Liver (tissue), 9 donors: ENCODE measurements around the gene ATCAY. TPM values are rescaled to one million over a fixed set of nuclear protein-coding genes. Genes with fewer than 3 reads are reported as not detected.

Source experiments
- DNase-seq: peaks from one replicate; pipeline ENCODE4 v3.0.0-alpha.2; 2017; ENCODE audit warnings: low spot score
- H3K27ac ChIP-seq, 2 donors: one replicate each; pipeline ENCODE4 v1.7.0; 2013; ENCODE audit warnings: inconsistent platforms in 2 of 2, low read length in 2 of 2, control low read depth in 1 of 2, low read depth in 1 of 2, mild to moderate bottlenecking in 1 of 2
- H3K27me3 ChIP-seq, 4 donors: one replicate each; pipeline versions ENCODE4 v1.6.1 to v1.7.0; 2013; ENCODE audit warnings: low read length in 3 of 4, inconsistent platforms in 1 of 4, mild to moderate bottlenecking in 1 of 4, moderate library complexity in 1 of 4; ENCODE audit not compliant: control insufficient read depth in 4 of 4, insufficient read depth in 4 of 4
- H3K36me3 ChIP-seq, 4 donors: one replicate each; pipeline versions ENCODE4 v1.6.1 to v1.7.0; 2013; ENCODE audit warnings: low read length in 3 of 4, mild to moderate bottlenecking in 3 of 4, low read depth in 1 of 4, moderate library complexity in 1 of 4; ENCODE audit not compliant: control insufficient read depth in 4 of 4, insufficient read depth in 3 of 4
- H3K4me1 ChIP-seq, 4 donors: one replicate each; pipeline versions ENCODE4 v1.6.1 to v1.7.0; 2013; ENCODE audit warnings: low read length in 3 of 4, mild to moderate bottlenecking in 3 of 4, moderate library complexity in 1 of 4; ENCODE audit not compliant: control insufficient read depth in 4 of 4, insufficient read depth in 4 of 4
- H3K4me3 ChIP-seq, 3 donors: one replicate each; pipeline versions ENCODE4 v1.6.1 to v1.7.0; 2013; ENCODE audit warnings: low read length in 3 of 3, control low read depth in 1 of 3, low read depth in 1 of 3, mild to moderate bottlenecking in 1 of 3
- H3K9ac ChIP-seq, 2 donors: one replicate each; pipeline ENCODE4 v1.7.0; 2013; ENCODE audit warnings: low read length in 2 of 2, mild to moderate bottlenecking in 2 of 2, moderate library complexity in 2 of 2, control low read depth in 1 of 2, low read depth in 1 of 2
- H3K9me3 ChIP-seq, 4 donors: one replicate each; pipeline versions ENCODE4 v1.6.1 to v1.7.0; 2013; ENCODE audit warnings: low read length in 3 of 4; ENCODE audit not compliant: control insufficient read depth in 4 of 4
- ATF3 ChIP-seq: IDR thresholded peaks from 2 replicates; pipeline ENCODE4 v1.6.1; 2016; ENCODE audit warnings: antibody characterized with exemption
- EGR1 ChIP-seq, 2 donors: IDR thresholded peaks; 2 replicates each; pipeline ENCODE4 v1.6.1; 2016 to 2018; ENCODE audit warnings: antibody characterized with exemption in 2 of 2, low read depth in 2 of 2
- FOXA1 ChIP-seq: IDR thresholded peaks from 2 replicates; pipeline ENCODE4 v1.6.1; 2016; ENCODE audit warnings: antibody characterized with exemption
- FOXA2 ChIP-seq: IDR thresholded peaks from 2 replicates; pipeline ENCODE4 v1.6.1; 2016; ENCODE audit warnings: antibody characterized with exemption
- GABPA ChIP-seq, 2 donors: IDR thresholded peaks in 1 of 2; conservative IDR thresholded peaks in 1 of 2; 2 replicates each; pipeline ENCODE4 v1.6.1; 2016; ENCODE audit warnings: antibody characterized with exemption in 2 of 2, mild to moderate bottlenecking in 1 of 2, moderate library complexity in 1 of 2
- HNF4A ChIP-seq, 2 donors: conservative IDR thresholded peaks; 2 replicates each; pipeline ENCODE4 v1.6.1; 2016; ENCODE audit warnings: antibody characterized with exemption in 2 of 2, mild to moderate bottlenecking in 2 of 2
- HNF4G ChIP-seq: IDR thresholded peaks from 2 replicates; pipeline ENCODE4 v1.6.1; 2016; ENCODE audit warnings: antibody characterized with exemption
- JUND ChIP-seq, 2 donors: IDR thresholded peaks; 2 replicates each; pipeline ENCODE4 v1.6.1; 2016; ENCODE audit warnings: antibody characterized with exemption in 2 of 2
- NR2F2 ChIP-seq: IDR thresholded peaks from 2 replicates; pipeline ENCODE4 v1.6.1; 2016; ENCODE audit warnings: antibody characterized with exemption
- RAD21 ChIP-seq, 2 donors: IDR thresholded peaks; 2 replicates each; pipeline ENCODE4 v1.6.1; 2016; ENCODE audit warnings: antibody characterized with exemption in 2 of 2, mild to moderate bottlenecking in 2 of 2
- RXRA ChIP-seq, 2 donors: IDR thresholded peaks; 2 replicates each; pipeline ENCODE4 v1.6.1; 2017 to 2018; ENCODE audit warnings: antibody characterized with exemption in 2 of 2, mild to moderate bottlenecking in 1 of 2
- TAF1 ChIP-seq: conservative IDR thresholded peaks from 2 replicates; pipeline ENCODE4 v1.6.1; 2016; ENCODE audit warnings: antibody characterized with exemption, mild to moderate bottlenecking
- YY1 ChIP-seq: IDR thresholded peaks from 2 replicates; pipeline ENCODE4 v1.6.1; 2016; ENCODE audit warnings: antibody characterized with exemption, mild to moderate bottlenecking
- ZBTB33 ChIP-seq: IDR thresholded peaks from 2 replicates; pipeline ENCODE4 v1.6.1; 2016; ENCODE audit warnings: antibody characterized with exemption
- WGBS: extraction: QIAGEN DNeasy Blood & Tissue Kit; methylation state at CpG from one replicate; pipeline ENCODE4 v1.1.7; 2013; 5-methylcytosine and 5-hydroxymethylcytosine counted together
- polyA plus RNA-seq, 2 donors: library from polyadenylated mRNA; stranded (reverse) in 1 of 2; unstranded in 1 of 2; fragments of 200-250 nt in 1 of 2; fragments of >200 nt in 1 of 2; fragmentation: Nextera tagmentation in 1 of 2; extraction: Ambion mirVana in 1 of 2; gene quantifications; one replicate each; pipeline versions ENCODE4 v1.2.1 to v1.2.3, GENCODE V29; 2013 to 2015
- total RNA-seq, 2 donors: library from RNA; depleted of rRNA; stranded (reverse); fragments of >200 nt; gene quantifications; one replicate each; pipeline ENCODE4 v1.2.3, GENCODE V29; 2014
- TF ChIP-seq, protein P1 (sequence below): fragments of 150-350 bp; IDR thresholded peaks from 2 replicates; pipeline ENCODE4 v1.5.1; 2017; ENCODE audit warnings: improper control_type of control experiment, low read depth, low read length; ENCODE audit not compliant: missing input control
- TF ChIP-seq, protein P2 (sequence below): IDR thresholded peaks from 2 replicates; pipeline ENCODE4 v1.6.1; 2016; ENCODE audit warnings: antibody characterized with exemption, mild to moderate bottlenecking
- TF ChIP-seq, protein P3 (sequence below): IDR thresholded peaks from 2 replicates; pipeline ENCODE4 v1.6.1; 2016; ENCODE audit warnings: antibody characterized with exemption
- donor health status: healthy.
- donor health status: healthy.
- donor health status: healthy.
- donor health status: healthy.
- donor health status: healthy.

The ATCAY gene
- total and polyA plus RNA-seq, 4 donors, result not detected

- Histone ChIP-seq H3K36me3 (no peaks in the 10 kb centered on the region), H3K9me3 (peaks cover 0 to 6% (median 0%) of the 10 kb centered on the region in 4 donors), H3K27me3 (no peaks in the 10 kb centered on the region), H3K4me1 (no peaks in the 10 kb centered on the region), H3K27ac (no peak overlapping the region), H3K4me3 (no peak overlapping the region), H3K9ac (no peak overlapping the region)
- WGBS, result 49% methylated on average over 5 of the region's 5 CpGs
- no peak for TF ChIP-seq HNF4G
- TF ChIP-seq ATF3, result no peak
- TF ChIP-seq FOXA1, result no peak
- TF ChIP-seq RAD21 (IDR thresholded peaks at IDR 0.05), result peak in 1 of 2 donors; percentile 45
- no peak for TF ChIP-seq FOXA2
- no peak for TF ChIP-seq TAF1
- TF ChIP-seq EGR1 (IDR thresholded peaks at IDR 0.05; ENCODE audit: low read depth in 2 of 2), result no peak
- TF ChIP-seq, protein P1, sequence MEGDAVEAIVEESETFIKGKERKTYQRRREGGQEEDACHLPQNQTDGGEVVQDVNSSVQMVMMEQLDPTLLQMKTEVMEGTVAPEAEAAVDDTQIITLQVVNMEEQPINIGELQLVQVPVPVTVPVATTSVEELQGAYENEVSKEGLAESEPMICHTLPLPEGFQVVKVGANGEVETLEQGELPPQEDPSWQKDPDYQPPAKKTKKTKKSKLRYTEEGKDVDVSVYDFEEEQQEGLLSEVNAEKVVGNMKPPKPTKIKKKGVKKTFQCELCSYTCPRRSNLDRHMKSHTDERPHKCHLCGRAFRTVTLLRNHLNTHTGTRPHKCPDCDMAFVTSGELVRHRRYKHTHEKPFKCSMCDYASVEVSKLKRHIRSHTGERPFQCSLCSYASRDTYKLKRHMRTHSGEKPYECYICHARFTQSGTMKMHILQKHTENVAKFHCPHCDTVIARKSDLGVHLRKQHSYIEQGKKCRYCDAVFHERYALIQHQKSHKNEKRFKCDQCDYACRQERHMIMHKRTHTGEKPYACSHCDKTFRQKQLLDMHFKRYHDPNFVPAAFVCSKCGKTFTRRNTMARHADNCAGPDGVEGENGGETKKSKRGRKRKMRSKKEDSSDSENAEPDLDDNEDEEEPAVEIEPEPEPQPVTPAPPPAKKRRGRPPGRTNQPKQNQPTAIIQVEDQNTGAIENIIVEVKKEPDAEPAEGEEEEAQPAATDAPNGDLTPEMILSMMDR, result peak; percentile 26
- DNase-seq, result no peak
These were observed 31.4 kb upstream of the ATCAY start for GRCh38 chr19:3849092-3849491.

GRCh38 chr19:3849787-3850186, 30.7 kb upstream of the ATCAY start:
- Histone ChIP-seq H3K9me3 (peaks cover 0 to 6% (median 0%) of the 10 kb centered on the region in 4 donors), H3K36me3 (no peaks in the 10 kb centered on the region), H3K4me1 (no peaks in the 10 kb centered on the region), H3K9ac (no peak overlapping the region), H3K27ac (no peak overlapping the region), H3K27me3 (no peaks in the 10 kb centered on the region), H3K4me3 (no peak overlapping the region)
- no peak for DNase-seq
- no peak for TF ChIP-seq RXRA (IDR thresholded peaks at IDR 0.05)
- TF ChIP-seq, protein P2, sequence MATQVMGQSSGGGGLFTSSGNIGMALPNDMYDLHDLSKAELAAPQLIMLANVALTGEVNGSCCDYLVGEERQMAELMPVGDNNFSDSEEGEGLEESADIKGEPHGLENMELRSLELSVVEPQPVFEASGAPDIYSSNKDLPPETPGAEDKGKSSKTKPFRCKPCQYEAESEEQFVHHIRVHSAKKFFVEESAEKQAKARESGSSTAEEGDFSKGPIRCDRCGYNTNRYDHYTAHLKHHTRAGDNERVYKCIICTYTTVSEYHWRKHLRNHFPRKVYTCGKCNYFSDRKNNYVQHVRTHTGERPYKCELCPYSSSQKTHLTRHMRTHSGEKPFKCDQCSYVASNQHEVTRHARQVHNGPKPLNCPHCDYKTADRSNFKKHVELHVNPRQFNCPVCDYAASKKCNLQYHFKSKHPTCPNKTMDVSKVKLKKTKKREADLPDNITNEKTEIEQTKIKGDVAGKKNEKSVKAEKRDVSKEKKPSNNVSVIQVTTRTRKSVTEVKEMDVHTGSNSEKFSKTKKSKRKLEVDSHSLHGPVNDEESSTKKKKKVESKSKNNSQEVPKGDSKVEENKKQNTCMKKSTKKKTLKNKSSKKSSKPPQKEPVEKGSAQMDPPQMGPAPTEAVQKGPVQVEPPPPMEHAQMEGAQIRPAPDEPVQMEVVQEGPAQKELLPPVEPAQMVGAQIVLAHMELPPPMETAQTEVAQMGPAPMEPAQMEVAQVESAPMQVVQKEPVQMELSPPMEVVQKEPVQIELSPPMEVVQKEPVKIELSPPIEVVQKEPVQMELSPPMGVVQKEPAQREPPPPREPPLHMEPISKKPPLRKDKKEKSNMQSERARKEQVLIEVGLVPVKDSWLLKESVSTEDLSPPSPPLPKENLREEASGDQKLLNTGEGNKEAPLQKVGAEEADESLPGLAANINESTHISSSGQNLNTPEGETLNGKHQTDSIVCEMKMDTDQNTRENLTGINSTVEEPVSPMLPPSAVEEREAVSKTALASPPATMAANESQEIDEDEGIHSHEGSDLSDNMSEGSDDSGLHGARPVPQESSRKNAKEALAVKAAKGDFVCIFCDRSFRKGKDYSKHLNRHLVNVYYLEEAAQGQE, result no peak
- no peak for TF ChIP-seq TAF1
- no peak for TF ChIP-seq NR2F2
- TF ChIP-seq YY1, result no peak
- TF ChIP-seq GABPA (IDR thresholded peaks at IDR 0.05 in 1 of 2, conservative IDR thresholded peaks at IDR 0.05 in 1 of 2), result no peak
- no peak for TF ChIP-seq FOXA1
- TF ChIP-seq ATF3, result no peak
- TF ChIP-seq, protein P1, result no peak
- no peak for TF ChIP-seq EGR1 (IDR thresholded peaks at IDR 0.05; ENCODE audit: low read depth in 2 of 2)
- TF ChIP-seq, protein P3, sequence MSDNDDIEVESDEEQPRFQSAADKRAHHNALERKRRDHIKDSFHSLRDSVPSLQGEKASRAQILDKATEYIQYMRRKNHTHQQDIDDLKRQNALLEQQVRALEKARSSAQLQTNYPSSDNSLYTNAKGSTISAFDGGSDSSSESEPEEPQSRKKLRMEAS, result no peak
- TF ChIP-seq FOXA2, result no peak
- TF ChIP-seq HNF4G, result no peak
- no peak for TF ChIP-seq HNF4A (conservative IDR thresholded peaks at IDR 0.05)
- no peak for TF ChIP-seq JUND (IDR thresholded peaks at IDR 0.05)
- TF ChIP-seq ZBTB33, result no peak
- WGBS, result 81% methylated on average over 12 of the region's 12 CpGs
